Stimulated activated CD4-positive, alpha-beta T cell treated with anti-CD3 and anti-CD28 coated beads, Interleukin-12 subunit alpha, Interleukin-12 subunit beta, amount 100 ng/mL, for 24 hours (primary cell): ENCODE data around the gene CHI3L1.

ENCODE experiments used
- DNase-seq, 2 experiments: peaks; one replicate each; pipeline ENCODE4 v3.0.0-alpha.2; 2020; ENCODE audit warnings: low read depth in 2 of 2

The CHI3L1 gene

GRCh38 chr1:203206129-203206687, 19.7 kb upstream of the CHI3L1 start:
- DNase-seq, result no peak

GRCh38 chr1:203204756-203205155, 18.3 kb upstream of the CHI3L1 start:
- DNase-seq, result no peak

GRCh38 chr1:203202431-203203245, 16.1 kb upstream of the CHI3L1 start:
- DNase-seq, result no peak

- no peak for DNase-seq
Measured at GRCh38 chr1:203201516-203202205, 15.2 kb upstream of the CHI3L1 start.

GRCh38 chr1:203200916-203201315, 14.4 kb upstream of the CHI3L1 start:
- DNase-seq, result no peak

- no peak for DNase-seq
Measured at GRCh38 chr1:203199816-203200571, 13.5 kb upstream of the CHI3L1 start.

GRCh38 chr1:203199481-203199815, 12.9 kb upstream of the CHI3L1 start:
- no peak for DNase-seq

- DNase-seq, result no peak
Measured at GRCh38 chr1:203199002-203199401, 12.5 kb upstream of the CHI3L1 start.

- no peak for DNase-seq
Measured at GRCh38 chr1:203197625-203198024, 11.1 kb upstream of the CHI3L1 start.

- no peak for DNase-seq
Measured at GRCh38 chr1:203196371-203196770, 9.9 kb upstream of the CHI3L1 start.

- DNase-seq, result no peak
Measured at GRCh38 chr1:203190949-203191348, 4.4 kb upstream of the CHI3L1 start.

- no peak for DNase-seq
Measured at GRCh38 chr1:203189951-203190352, 3.4 kb upstream of the CHI3L1 start.

- no peak for DNase-seq
Measured at GRCh38 chr1:203188686-203189232, 2.3 kb upstream of the CHI3L1 start.

GRCh38 chr1:203187689-203188264, 1.3 kb upstream of the CHI3L1 start:
- DNase-seq, result no peak

GRCh38 chr1:203187304-203187685, 791 bp upstream of the CHI3L1 start:
- DNase-seq, result no peak

- no peak for DNase-seq
Measured at GRCh38 chr1:203186091-203186445, 436 bp downstream of the CHI3L1 start.

- no peak for DNase-seq
Measured at GRCh38 chr1:203185585-203185984, 919 bp downstream of the CHI3L1 start.

- DNase-seq, result no peak
Measured at GRCh38 chr1:203185061-203185461, 1.4 kb downstream of the CHI3L1 start.

GRCh38 chr1:203184467-203184866, 2.0 kb downstream of the CHI3L1 start:
- no peak for DNase-seq

- DNase-seq, result no peak
Measured at GRCh38 chr1:203183828-203184227, 2.7 kb downstream of the CHI3L1 start.

GRCh38 chr1:203182387-203182953, 4.0 kb downstream of the CHI3L1 start:
- no peak for DNase-seq
